ENCODE measurements around the gene AADAC. TPM values are rescaled to one million over a fixed set of nuclear protein-coding genes. Genes with fewer than 3 reads are reported as not detected.

The AADAC gene
- total RNA-seq, 1 experiment from 2014 or later = not detected

- peaks cover 6% of the 10 kb centered on the region for H3K36me3 Mint-ChIP-seq (ENCODE audit: insufficient read depth, unreplicated experiment)
- no peak overlapping the region for H3K27ac Mint-ChIP-seq (ENCODE audit: unreplicated experiment)
- H3K27me3 Mint-ChIP-seq (ENCODE audit: unreplicated experiment) = no peaks in the 10 kb centered on the region
- H3K4me3 Mint-ChIP-seq (ENCODE audit: low read depth, unreplicated experiment) = no peak overlapping the region
- TF ChIP-seq CTCF (IDR thresholded peaks at IDR 0.05; ENCODE audit: unreplicated experiment) = no peak
- H3K9me3 Mint-ChIP-seq (ENCODE audit: low read depth, unreplicated experiment) = peaks cover 2% of the 10 kb centered on the region
- intact Hi-C loops (cut with micrococcal nuclease; ENCODE audit: unreplicated experiment) = no loop called here
- CTCF ChIA-PET = no interaction called here
- BruUV-seq (replicated peaks) = no TSS peak
- peaks cover 59% of the 10 kb centered on the region for H3K4me1 Mint-ChIP-seq (ENCODE audit: low read depth, unreplicated experiment)
- no peak for DNase-seq
These were observed 49.7 kb downstream of the AADAC start for GRCh38 chr3:151863611-151864010.

GRCh38 chr3:151864423-151865101 lies 50.6 kb downstream of the AADAC start:
- no peak for DNase-seq
- BruUV-seq (replicated peaks) = no TSS peak
- CTCF ChIA-PET = no interaction called here
- Mint-ChIP-seq H3K27me3 (ENCODE audit: unreplicated experiment) (no peaks in the 10 kb centered on the region), H3K4me3 (ENCODE audit: low read depth, unreplicated experiment) (no peak overlapping the region), H3K9me3 (ENCODE audit: low read depth, unreplicated experiment) (peaks cover 2% of the 10 kb centered on the region), H3K4me1 (ENCODE audit: low read depth, unreplicated experiment) (peaks cover 53% of the 10 kb centered on the region), H3K36me3 (ENCODE audit: insufficient read depth, unreplicated experiment) (no peaks in the 10 kb centered on the region), H3K27ac (ENCODE audit: unreplicated experiment) (peak overlapping the region; percentile 34)
- TF ChIP-seq CTCF (IDR thresholded peaks at IDR 0.05; ENCODE audit: unreplicated experiment) = no peak
- intact Hi-C loops (cut with micrococcal nuclease; ENCODE audit: unreplicated experiment) = no loop called here

- no peak for TF ChIP-seq CTCF (IDR thresholded peaks at IDR 0.05; ENCODE audit: unreplicated experiment)
- intact Hi-C loops (cut with micrococcal nuclease; ENCODE audit: unreplicated experiment) = no loop called here
- no TSS peak for BruUV-seq (replicated peaks)
- CTCF ChIA-PET = interaction anchor here (0.6 kb wide), 1 partner anchor 658 kb away, joined by 9 read pairs; no protein-coding TSS in a partner anchor
- no peak overlapping the region for H3K4me3 Mint-ChIP-seq (ENCODE audit: low read depth, unreplicated experiment)
- DNase-seq = no peak
- H3K27me3 Mint-ChIP-seq (ENCODE audit: unreplicated experiment) = no peaks in the 10 kb centered on the region
- H3K27ac Mint-ChIP-seq (ENCODE audit: unreplicated experiment) = peak overlapping the region; percentile 7
- peaks cover 36% of the 10 kb centered on the region for H3K4me1 Mint-ChIP-seq (ENCODE audit: low read depth, unreplicated experiment)
- no peaks in the 10 kb centered on the region for H3K36me3 Mint-ChIP-seq (ENCODE audit: insufficient read depth, unreplicated experiment)
- peaks cover 2% of the 10 kb centered on the region for H3K9me3 Mint-ChIP-seq (ENCODE audit: low read depth, unreplicated experiment)
These were observed 52.9 kb downstream of the AADAC start for GRCh38 chr3:151866711-151867410.

GRCh38 chr3:151867666-151868065 lies 53.8 kb downstream of the AADAC start:
- CTCF ChIA-PET = interaction anchor here (0.6 kb wide), 1 partner anchor 659 kb away, joined by 9 read pairs; no protein-coding TSS in a partner anchor
- H3K4me1 Mint-ChIP-seq (ENCODE audit: low read depth, unreplicated experiment) = peaks cover 36% of the 10 kb centered on the region
- no peak for TF ChIP-seq CTCF (IDR thresholded peaks at IDR 0.05; ENCODE audit: unreplicated experiment)
- peaks cover 2% of the 10 kb centered on the region for H3K9me3 Mint-ChIP-seq (ENCODE audit: low read depth, unreplicated experiment)
- H3K4me3 Mint-ChIP-seq (ENCODE audit: low read depth, unreplicated experiment) = no peak overlapping the region
- H3K27me3 Mint-ChIP-seq (ENCODE audit: unreplicated experiment) = no peaks in the 10 kb centered on the region
- no peak overlapping the region for H3K27ac Mint-ChIP-seq (ENCODE audit: unreplicated experiment)
- no peaks in the 10 kb centered on the region for H3K36me3 Mint-ChIP-seq (ENCODE audit: insufficient read depth, unreplicated experiment)
- BruUV-seq (replicated peaks) = no TSS peak
- DNase-seq = no peak
- intact Hi-C loops (cut with micrococcal nuclease; ENCODE audit: unreplicated experiment) = no loop called here
